ENCODE results near the gene KAT6B. TPM values are rescaled to one million over a fixed set of nuclear protein-coding genes. Genes with fewer than 3 reads are reported as not detected.

Gene KAT6B
- total RNA-seq, 1 donor from 2014 or later, result 18.1 TPM

- DNase-seq (ENCODE audit: low spot score), result no peak
- Mint-ChIP-seq H3K27ac (ENCODE audit: unreplicated experiment) (no peak overlapping the region), H3K9me3 (ENCODE audit: unreplicated experiment) (no peaks in the 10 kb centered on the region), H3K4me3 (ENCODE audit: unreplicated experiment) (no peak overlapping the region), H3K27me3 (ENCODE audit: unreplicated experiment) (peaks cover 3% of the 10 kb centered on the region), H3K4me1 (ENCODE audit: unreplicated experiment) (peaks cover 2% of the 10 kb centered on the region), H3K36me3 (ENCODE audit: low read depth, unreplicated experiment) (no peaks in the 10 kb centered on the region)
- TF ChIP-seq CTCF (IDR thresholded peaks at IDR 0.05; ENCODE audit: unreplicated experiment), result no peak
Measured at GRCh38 chr10:74814797-74815196, 11.6 kb upstream of the KAT6B start.

- Mint-ChIP-seq H3K27ac (ENCODE audit: unreplicated experiment) (no peak overlapping the region), H3K9me3 (ENCODE audit: unreplicated experiment) (no peaks in the 10 kb centered on the region), H3K36me3 (ENCODE audit: low read depth, unreplicated experiment) (no peaks in the 10 kb centered on the region), H3K4me3 (ENCODE audit: unreplicated experiment) (no peak overlapping the region), H3K27me3 (ENCODE audit: unreplicated experiment) (peaks cover 3% of the 10 kb centered on the region), H3K4me1 (ENCODE audit: unreplicated experiment) (peaks cover 2% of the 10 kb centered on the region)
- no peak for DNase-seq (ENCODE audit: low spot score)
- TF ChIP-seq CTCF (IDR thresholded peaks at IDR 0.05; ENCODE audit: unreplicated experiment), result no peak
Measured at GRCh38 chr10:74816824-74817498, 9.4 kb upstream of the KAT6B start.

- Mint-ChIP-seq H3K4me3 (ENCODE audit: unreplicated experiment) (no peak overlapping the region), H3K36me3 (ENCODE audit: low read depth, unreplicated experiment) (peaks cover 3% of the 10 kb centered on the region)
- TF ChIP-seq CTCF (IDR thresholded peaks at IDR 0.05; ENCODE audit: unreplicated experiment), result no peak
Measured at GRCh38 chr10:74821501-74821900, 4.9 kb upstream of the KAT6B start.

GRCh38 chr10:74822101-74822500 is 4.3 kb upstream of the KAT6B start:
- H3K4me3 Mint-ChIP-seq (ENCODE audit: unreplicated experiment), result no peak overlapping the region
- H3K27me3 Mint-ChIP-seq (ENCODE audit: unreplicated experiment), result peaks cover 6% of the 10 kb centered on the region
- no peaks in the 10 kb centered on the region for H3K9me3 Mint-ChIP-seq (ENCODE audit: unreplicated experiment)
- no peak for DNase-seq (ENCODE audit: low spot score)
- peaks cover 4% of the 10 kb centered on the region for H3K36me3 Mint-ChIP-seq (ENCODE audit: low read depth, unreplicated experiment)
- no peak overlapping the region for H3K27ac Mint-ChIP-seq (ENCODE audit: unreplicated experiment)
- peaks cover 7% of the 10 kb centered on the region for H3K4me1 Mint-ChIP-seq (ENCODE audit: unreplicated experiment)
- no peak for TF ChIP-seq CTCF (IDR thresholded peaks at IDR 0.05; ENCODE audit: unreplicated experiment)

More at GRCh38 chr10:74821501-74821900, 4.9 kb upstream of the KAT6B start:
- DNase-seq (ENCODE audit: low spot score), result no peak
- Mint-ChIP-seq H3K4me1 (ENCODE audit: unreplicated experiment) (peaks cover 6% of the 10 kb centered on the region), H3K27me3 (ENCODE audit: unreplicated experiment) (peaks cover 6% of the 10 kb centered on the region), H3K27ac (ENCODE audit: unreplicated experiment) (no peak overlapping the region), H3K9me3 (ENCODE audit: unreplicated experiment) (no peaks in the 10 kb centered on the region)

- DNase-seq (ENCODE audit: low spot score), result no peak
- H3K27me3 Mint-ChIP-seq (ENCODE audit: unreplicated experiment), result peaks cover 6% of the 10 kb centered on the region
- peaks cover 12% of the 10 kb centered on the region for H3K4me1 Mint-ChIP-seq (ENCODE audit: unreplicated experiment)
- no peaks in the 10 kb centered on the region for H3K9me3 Mint-ChIP-seq (ENCODE audit: unreplicated experiment)
- no peak overlapping the region for H3K4me3 Mint-ChIP-seq (ENCODE audit: unreplicated experiment)
- no peak overlapping the region for H3K27ac Mint-ChIP-seq (ENCODE audit: unreplicated experiment)
- TF ChIP-seq CTCF (IDR thresholded peaks at IDR 0.05; ENCODE audit: unreplicated experiment), result no peak
- H3K36me3 Mint-ChIP-seq (ENCODE audit: low read depth, unreplicated experiment), result peaks cover 9% of the 10 kb centered on the region
Measured at GRCh38 chr10:74822521-74823089, 3.8 kb upstream of the KAT6B start.

All from endothelial cell (in vitro differentiated cells).